ENCODE measurements around the gene PPP1R13L.

- TF ChIP-seq CTCF (IDR thresholded peaks at IDR 0.05) (no peak), POLR2A (IDR thresholded peaks at IDR 0.05) (no peak)
Measured at GRCh38 chr19:45439190-45439568, 34.3 kb upstream of the PPP1R13L start.
